ENCODE measurements around the gene SPATA1. TPM values are rescaled to one million over a fixed set of nuclear protein-coding genes. Genes with fewer than 3 reads are reported as not detected.

SPATA1 gene
- total RNA-seq, 1 donor from 2014 or later = 0.66 TPM

GRCh38 chr1:84508510-84508909 is 2.3 kb downstream of the SPATA1 start:
- no peak for DNase-seq (ENCODE audit: low read depth, low spot score)

- DNase-seq (ENCODE audit: low read depth, low spot score) = no peak
Measured at GRCh38 chr1:84509029-84509428, 2.8 kb downstream of the SPATA1 start.

DNA sequence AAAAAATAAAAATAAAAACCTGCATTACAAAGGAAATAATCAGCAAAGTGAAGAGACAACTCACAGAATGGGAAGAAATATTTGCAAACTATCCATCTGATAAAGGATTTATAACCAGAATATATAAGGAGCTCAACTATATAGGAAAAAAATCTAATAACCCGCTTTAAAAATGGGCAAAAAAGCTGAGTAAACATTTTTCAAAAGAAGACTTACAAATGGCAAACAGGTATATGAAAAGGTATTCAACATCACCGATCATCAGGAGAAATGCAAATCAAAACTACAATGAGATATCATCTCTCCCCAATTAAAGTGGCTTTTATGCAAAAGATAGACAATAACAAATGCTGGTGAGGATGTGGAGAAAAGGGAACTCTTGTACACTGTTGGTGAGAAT is 4.0 kb downstream of the SPATA1 start:
- no peak for DNase-seq (ENCODE audit: low read depth, low spot score)

DNA sequence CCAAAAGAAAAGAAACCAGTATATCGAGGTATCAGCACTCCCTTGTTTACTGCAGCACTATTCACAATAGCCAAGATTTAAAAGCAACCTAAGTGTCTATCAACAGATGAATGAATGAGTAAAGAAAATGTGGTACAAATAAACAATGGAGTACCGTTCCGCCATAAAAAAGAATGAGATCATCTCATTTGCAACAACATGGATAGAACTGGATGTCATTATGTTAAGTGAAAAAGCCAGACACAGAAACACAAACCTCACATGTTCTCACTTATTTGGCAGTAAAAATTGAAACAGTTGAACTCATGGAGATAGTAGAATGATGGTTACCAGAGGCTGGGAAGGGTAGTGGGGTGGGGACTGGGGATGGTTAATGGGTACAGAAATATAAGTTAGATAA is 4.5 kb downstream of the SPATA1 start:
- no peak for DNase-seq (ENCODE audit: low read depth, low spot score)

GRCh38 chr1:84524590-84524989 is 18.4 kb downstream of the SPATA1 start:
- no peak for DNase-seq (ENCODE audit: low read depth, low spot score)

- no peak for DNase-seq (ENCODE audit: low read depth, low spot score)
Measured at GRCh38 chr1:84525779-84526178, 19.6 kb downstream of the SPATA1 start.

DNA sequence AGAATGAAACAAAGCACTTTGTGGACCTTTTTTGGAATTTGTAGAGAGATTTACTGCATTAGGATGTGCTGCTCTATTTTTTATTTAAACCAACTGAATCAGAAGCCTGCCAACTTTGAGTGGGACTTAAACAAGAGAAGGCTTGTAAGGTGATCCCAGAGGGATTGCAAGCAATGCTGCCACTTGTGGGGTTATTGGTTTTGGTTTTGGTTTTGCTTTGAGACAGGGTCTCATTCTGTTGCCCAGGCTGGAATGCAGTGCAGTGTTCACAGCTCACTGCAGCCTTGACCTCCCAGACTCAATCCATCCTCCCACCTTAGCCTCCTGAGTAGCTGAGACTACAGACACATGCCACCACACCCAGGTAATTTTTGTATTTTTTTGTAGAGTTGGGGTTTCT is 32.4 kb downstream of the SPATA1 start:
- DNase-seq (ENCODE audit: low read depth, low spot score) = no peak

DNA sequence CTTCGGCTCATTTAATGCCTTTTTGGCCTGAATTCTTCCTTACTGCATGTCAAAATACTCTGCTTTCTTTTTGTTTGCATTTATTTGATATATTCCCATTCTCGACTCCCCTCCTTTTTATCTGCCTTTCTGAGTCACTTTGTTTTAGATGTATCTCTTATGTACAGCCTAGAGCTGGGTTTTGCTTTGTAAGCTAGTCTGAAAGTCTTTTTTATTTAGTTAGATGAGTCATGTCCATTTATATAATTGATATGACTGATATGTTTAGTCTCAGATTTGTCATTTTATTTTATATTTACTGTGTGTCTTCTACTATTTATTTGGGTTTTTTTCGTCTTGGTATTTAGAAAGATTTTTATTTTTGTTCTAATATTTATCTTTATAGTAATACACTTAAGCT is 33.8 kb downstream of the SPATA1 start:
- DNase-seq (ENCODE audit: low read depth, low spot score) = no peak

DNA sequence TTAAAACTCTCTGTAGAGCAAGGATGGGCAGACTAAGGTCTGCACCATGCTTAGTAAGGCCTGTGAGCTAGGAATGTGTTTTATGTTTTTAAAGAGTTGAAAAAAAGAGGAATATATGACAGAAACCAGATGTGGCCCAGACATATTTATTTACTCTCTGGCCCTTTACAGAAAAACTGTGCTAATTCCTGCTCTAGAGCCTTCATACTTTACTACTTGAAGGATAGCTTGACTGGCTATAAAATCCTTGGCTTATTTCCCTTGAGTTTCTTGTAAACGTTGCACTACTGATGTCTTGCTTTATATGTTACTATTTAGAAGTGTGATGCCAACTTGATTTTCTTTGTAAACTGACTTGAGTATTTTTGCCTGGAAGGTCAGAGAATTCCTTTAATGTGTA is 34.6 kb downstream of the SPATA1 start:
- no peak for DNase-seq (ENCODE audit: low read depth, low spot score)

GRCh38 chr1:84541679-84542078 is 35.5 kb downstream of the SPATA1 start:
- DNase-seq (ENCODE audit: low read depth, low spot score) = no peak

DNA sequence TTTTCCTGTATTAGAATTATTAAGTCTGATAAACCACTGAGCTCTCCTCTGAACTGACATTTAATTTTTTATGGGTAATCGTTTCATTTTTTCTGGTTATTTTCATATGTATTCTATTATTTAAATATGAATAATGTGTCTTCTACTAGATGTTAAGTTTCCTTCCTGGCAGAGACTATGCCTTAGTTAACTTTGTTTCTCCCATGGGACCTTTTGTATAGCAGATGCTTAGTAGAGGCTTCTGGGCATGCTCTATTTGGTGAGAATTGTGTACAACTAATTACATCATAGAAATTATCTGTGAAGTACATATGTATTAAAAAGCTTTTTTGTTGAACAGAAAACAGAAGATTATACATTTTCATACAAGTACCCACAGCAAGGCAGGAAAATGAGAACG is 44.6 kb downstream of the SPATA1 start:
- no peak for DNase-seq (ENCODE audit: low read depth, low spot score)

DNA sequence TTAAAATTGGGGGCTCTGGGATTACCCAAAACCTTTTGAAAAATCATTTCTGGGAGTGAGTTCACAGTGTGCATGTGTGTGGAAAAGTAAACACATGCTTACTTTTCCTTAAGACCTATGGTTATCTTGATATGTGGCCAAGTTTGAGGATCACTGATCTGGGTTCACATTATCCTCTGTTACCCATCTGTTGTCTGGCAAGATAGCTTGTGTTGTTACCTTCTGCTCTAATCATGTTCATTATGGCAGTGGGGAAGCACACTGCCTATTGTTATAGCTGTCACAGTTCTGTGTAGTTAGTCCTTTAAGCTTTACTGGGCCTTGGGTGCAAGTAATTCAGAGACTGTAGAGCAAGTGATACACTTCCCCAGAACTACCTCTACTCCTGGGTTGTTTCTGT is 63.0 kb downstream of the SPATA1 start:
- no peak for DNase-seq (ENCODE audit: low read depth, low spot score)

GRCh38 chr1:84570436-84571149 is 64.4 kb downstream of the SPATA1 start:
- no peak for DNase-seq (ENCODE audit: low read depth, low spot score)

- no peak for DNase-seq (ENCODE audit: low read depth, low spot score)
Measured at GRCh38 chr1:84571150-84571535, 65.0 kb downstream of the SPATA1 start.

GRCh38 chr1:84573481-84573966 is 67.3 kb downstream of the SPATA1 start:
- no peak for DNase-seq (ENCODE audit: low read depth, low spot score)

- peak; percentile 66 for DNase-seq (ENCODE audit: low read depth, low spot score)
Measured at GRCh38 chr1:84573967-84574842, 68.0 kb downstream of the SPATA1 start, which contains the start of gene CTBS. Gene CTBS, minus strand, starts transcription at chr1:84574440. Its CDS starts 25 bp downstream, at chr1:84574415.

- DNase-seq (ENCODE audit: low read depth, low spot score) = no peak
Measured at GRCh38 chr1:84574936-84575335, 68.8 kb downstream of the SPATA1 start.

DNA sequence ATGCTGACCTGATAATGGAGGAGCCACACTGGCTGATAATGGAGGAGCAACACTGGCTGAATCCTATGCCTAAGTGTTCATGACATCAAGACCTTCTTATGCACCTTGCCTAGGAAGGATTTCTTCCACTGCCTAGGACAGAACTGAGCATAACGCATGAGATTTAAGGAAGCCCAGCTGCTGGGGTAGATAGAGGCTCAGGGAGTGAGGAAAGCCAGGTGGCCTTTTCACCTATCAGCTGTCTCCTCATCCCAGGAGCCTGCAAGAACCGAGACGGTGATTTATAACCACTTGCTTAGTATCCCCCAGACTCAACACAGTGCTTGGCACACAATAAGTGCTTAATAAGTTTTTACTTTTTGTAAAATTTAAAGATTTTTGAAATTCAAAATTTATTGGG is 75.5 kb downstream of the SPATA1 start:
- DNase-seq (ENCODE audit: low read depth, low spot score) = no peak

DNA sequence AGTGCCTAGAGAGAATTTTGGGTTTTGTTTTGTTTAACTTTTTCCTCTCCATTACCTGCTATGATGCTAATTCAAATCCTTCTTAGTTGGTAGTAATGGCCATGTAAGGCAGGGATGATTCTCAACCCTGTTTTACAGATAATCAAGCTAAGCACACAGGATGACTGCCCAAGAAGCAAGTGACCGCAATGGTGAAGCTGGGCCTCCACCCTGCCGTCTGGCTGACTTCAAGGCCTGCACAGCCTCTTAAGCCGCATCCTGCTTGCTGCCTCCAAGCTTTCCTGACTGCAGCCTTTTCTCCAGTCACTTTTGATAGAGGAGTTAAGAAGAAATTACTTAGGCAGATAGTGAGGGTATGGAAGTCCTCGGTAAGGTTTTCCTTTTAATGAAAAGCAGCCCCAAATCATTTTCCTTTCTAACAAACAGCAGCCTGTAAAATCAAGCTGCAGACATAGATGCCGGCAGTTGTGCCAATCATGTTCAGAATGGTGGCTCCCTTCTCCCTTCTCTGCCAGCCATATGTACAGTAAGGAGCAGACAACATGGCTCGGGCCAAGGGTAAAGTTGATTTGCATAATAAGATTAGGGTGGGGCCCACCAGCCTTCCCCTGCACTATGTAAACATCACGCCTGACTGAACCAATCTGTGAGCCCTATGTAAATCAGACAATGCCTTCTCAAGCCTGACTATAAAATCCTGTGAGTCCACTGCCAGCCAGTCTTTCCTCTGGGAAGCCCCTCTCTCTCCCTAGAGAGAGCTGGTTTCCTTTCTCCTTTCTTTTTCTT is 76.8 kb downstream of the SPATA1 start:
- DNase-seq (ENCODE audit: low read depth, low spot score) = peak; percentile 10

DNA sequence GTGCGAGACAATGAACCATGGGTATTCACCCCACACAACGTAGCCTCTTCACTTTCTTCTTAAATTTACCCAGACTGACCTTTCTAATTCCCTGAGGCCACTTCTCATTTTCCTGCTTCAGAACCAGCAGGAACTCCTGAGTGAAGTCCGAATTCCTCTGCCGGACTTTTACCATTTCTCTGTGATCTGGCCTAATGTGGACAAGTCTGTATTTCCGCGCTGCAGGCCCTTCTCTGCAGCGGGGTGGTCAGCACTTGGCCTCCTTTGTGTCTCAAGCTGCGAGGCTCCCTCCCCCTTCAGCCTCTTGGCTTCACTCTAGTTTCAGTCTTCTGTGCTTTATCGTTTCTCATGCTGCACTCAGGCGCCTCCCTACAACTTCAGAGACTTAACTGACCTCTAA is 77.5 kb downstream of the SPATA1 start:
- DNase-seq (ENCODE audit: low read depth, low spot score) = no peak

DNA sequence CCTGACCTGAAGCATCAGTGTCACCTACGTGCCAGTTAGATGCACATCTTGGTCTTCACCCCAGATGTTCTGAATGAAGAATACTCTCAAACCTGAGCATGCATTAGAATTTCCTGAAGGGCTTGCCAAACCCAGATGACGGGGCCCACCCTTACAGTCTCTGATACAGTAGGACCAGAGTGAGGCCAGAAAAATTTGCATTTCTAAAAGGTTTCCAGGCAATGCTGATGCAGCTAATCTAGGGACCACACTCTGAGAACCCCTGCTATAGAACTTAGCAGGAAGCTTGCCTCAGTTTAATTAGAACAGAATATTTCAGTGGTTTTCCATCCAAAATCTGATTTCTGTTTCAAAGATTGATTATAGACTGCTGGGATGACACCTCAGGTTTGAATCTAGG is 77.9 kb downstream of the SPATA1 start:
- DNase-seq (ENCODE audit: low read depth, low spot score) = no peak

- no peak for DNase-seq (ENCODE audit: low read depth, low spot score)
Measured at GRCh38 chr1:84585803-84586202, 79.6 kb downstream of the SPATA1 start.

All from pulmonary artery endothelial cell (primary cell).